T follicular helper cell (primary cell): ENCODE results near the gene BCAS3.
"Not testable (repeated sequence)": the region's sequence is repeated elsewhere in the genome, so short reads cannot be mapped to it uniquely, and the experiment has no call there.

Experiments used
- DNase-seq: peaks from one replicate; pipeline ENCODE4 v3.0.0-alpha.2; 2020; ENCODE audit warnings: low read depth

BCAS3 gene

GRCh38 chr17:60886731-60887613 is 209.3 kb downstream of the BCAS3 start:
- not testable (repeated sequence) for DNase-seq

DNA sequence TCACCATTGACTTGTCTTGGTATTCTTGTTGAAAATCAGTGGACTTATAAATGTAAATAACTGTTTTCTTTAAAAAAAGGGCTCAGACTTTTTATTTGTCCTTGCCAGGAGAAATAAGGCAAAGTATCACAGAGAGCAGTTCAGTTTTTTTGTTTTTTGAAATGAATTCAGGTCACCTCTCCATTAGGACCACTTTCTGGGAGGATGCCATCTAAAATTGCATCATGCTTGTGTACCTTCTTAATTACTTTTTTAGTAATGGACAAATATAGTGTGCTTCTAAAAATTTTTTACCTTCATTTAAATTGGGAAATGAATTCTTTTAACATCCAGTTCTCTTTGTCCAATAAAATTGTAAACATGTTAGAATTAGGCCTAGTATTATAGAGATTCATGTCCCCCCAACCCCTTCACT is 210.0 kb downstream of the BCAS3 start:
- no peak for DNase-seq

- DNase-seq = no peak
Observed at GRCh38 chr17:60888812-60889709, 211.4 kb downstream of the BCAS3 start.

DNA sequence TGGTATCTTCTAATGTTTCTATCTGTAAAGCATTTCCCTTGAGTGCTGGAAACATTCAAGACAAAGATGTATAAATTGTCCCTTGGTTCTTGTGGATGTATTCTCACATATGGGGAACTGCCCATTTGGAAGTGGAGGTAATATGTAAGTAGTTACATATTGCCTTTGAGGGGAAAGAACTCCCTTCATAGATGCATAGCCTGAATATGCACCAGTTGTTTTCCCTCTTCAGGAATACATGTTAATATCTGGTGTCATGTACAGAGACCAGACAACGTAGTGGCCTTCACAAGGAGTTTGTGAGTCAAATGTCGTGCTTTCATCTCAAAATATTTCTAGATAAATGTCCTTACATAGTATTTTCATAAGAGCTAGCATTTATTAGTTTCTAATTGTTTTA is 213.5 kb downstream of the BCAS3 start:
- no peak for DNase-seq

GRCh38 chr17:60893475-60893874 is 215.8 kb downstream of the BCAS3 start:
- DNase-seq = no peak

DNA sequence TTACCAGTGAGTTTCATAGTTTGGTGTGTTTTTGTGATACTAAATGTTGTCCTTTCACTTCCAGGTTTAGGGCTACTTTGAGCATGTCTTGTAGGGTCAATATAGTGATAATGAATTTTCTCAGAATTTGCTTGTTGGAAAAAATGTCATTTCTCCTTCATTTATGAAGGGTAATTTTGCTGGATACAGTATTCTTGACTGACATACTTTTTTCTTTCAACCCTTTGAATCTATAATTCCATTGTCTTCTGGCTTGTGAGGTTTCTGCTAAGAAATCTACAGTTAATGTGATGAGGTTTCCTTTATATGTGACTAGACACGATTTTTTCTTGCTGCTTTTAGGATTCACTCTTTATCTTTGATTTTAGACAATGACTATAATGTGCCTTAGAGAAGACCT is 219.3 kb downstream of the BCAS3 start:
- no peak for DNase-seq

DNA sequence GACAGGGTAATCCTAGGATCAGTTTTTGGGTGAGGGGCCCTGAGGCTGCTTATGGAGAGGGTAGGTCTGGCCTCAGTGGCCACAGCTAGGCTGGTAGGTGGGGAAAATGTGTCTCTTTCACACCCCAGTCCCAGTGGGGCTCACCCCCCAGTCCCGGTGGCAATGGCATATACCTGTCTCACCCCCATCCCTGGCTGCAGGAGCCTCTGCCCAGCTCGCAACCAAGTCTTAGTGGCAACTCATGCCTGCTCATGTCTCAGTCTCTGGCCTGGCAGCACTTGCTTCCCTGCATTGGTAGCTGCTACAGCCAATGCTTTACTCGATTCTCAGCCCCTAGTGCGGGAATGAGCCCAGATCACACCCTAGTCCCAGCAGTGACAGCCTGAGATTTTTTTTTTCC is 221.5 kb downstream of the BCAS3 start:
- DNase-seq = no peak

DNA sequence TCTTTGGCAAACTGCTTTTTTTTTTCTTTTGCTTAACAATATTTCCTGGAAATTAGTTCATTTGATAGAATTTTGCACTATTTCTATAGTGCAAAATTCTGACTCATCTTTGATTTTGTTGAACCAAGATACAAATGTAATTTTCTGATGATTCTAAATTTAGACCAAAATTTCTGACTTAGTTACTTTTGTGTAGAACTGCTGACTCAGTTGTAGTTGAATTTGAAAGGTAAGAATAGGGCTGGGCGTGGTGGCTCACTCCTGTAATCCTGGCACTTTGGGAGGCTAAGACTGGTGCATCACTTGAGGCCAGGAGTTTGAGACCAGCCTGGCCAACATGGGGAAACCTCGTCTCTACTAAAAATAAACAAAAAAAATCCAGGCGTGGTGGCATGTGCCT is 223.0 kb downstream of the BCAS3 start:
- no peak for DNase-seq

DNA sequence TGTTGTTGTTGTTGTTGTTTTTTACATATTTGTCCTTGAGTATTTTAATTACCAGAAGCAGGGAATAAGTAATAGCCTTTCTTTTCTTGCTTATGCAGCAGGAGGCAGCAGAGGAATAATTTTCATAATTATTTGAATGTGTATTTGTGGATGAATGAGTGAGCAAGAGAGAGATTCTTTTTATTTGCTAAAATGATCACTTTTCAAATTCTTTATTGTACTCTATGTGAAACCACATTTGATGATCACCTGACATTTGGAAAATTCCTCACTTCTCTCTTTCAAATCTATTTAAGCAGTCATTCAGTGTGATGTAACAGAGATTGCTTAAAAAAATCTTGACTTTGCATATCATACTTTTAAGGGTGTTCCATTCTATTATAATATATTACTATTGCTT is 223.6 kb downstream of the BCAS3 start:
- no peak for DNase-seq

DNA sequence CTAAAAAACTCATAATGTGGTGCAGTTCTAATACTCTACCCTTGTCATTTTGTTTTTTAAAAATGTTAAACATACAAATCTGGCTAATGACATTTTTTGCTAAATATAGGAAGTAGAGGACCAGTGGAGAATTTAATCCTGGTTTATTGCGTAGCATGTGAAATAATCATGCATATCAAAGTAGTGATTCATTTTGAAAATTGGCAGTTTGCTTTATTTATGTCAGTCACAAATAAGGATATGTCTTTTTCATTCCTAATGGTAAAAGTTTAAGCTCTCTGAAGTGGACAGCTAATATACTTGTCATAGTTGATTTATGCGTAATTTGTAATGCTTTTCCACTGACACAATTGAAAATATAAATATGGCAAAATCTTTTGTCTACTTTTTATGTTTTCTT is 224.2 kb downstream of the BCAS3 start:
- no peak for DNase-seq

DNA sequence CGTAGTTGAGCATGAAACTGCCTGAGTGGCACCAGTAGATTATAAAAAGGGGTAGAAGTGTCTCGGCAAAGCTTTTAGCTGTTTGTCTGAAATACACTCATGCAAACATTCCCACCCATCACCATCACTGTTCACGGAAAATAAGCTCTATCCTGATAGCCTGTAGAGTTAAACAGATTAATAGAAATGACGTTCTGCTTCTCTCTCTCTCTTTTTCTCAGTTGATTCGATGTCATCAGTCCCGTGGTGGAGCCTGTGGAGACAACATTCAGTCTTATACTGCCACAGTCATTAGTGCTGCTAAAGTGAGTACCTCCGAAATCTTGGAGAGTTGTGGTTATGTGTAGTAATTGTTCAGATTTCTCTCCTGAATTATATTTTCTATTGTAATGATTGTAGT is 224.7 kb downstream of the BCAS3 start:
- no peak for DNase-seq

DNA sequence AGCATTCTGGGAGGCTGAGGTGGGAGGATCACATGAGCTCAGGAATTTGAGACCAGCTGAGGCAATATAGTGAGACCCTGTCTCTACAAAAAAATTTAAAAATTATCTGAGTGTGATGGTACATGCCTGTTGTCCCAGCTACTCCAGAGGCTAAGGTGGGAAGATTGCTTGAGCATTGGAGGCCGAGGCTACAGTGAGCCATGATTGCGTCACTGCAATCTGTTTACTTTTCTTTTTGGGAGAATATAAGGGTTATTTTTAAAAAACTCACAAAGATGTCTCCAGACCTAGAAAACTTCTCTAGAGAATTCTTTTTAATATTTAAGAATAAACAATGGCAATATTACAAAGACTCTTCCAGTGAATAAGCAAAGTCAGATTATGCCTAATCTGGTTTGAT is 226.9 kb downstream of the BCAS3 start:
- no peak for DNase-seq

DNA sequence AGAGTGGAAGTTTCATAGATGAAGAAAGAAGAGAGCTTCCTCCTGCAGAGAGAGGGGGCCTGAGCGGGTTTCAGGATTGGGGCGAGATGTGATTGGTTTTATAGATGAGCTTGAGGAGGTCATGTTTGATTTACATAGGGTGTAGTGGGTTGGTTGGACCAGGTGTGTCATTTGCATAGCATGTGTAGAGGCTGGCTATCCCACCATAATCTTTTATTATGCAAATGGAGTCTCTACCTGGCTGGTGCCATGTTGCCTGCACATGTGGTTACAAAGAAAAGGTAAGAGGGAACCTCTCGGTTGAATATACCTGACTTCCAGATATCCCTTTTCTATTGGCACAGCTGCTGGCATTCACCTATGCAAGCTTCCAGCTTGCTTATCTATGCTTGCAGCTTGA is 228.1 kb downstream of the BCAS3 start:
- no peak for DNase-seq

DNA sequence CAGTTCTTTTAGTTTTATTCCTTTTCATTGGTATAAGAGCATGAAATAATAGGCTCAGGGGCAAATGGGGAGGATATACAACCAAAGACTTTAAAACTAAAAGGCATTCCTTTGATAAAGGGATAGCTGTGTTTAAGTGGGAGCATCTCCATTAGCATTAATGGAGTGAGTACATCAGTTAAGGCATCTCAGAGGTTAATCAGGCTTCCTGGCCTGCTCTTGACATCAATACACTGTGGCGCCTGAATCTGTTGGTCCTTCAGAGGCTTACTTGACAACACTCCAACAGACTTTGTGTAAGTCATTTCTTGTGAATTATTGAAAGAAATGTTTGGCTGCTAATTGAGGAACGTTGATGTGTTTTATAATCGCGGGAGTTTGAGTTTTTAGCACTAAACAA is 230.7 kb downstream of the BCAS3 start:
- DNase-seq = no peak

GRCh38 chr17:60909405-60909804 is 231.8 kb downstream of the BCAS3 start:
- DNase-seq = no peak

DNA sequence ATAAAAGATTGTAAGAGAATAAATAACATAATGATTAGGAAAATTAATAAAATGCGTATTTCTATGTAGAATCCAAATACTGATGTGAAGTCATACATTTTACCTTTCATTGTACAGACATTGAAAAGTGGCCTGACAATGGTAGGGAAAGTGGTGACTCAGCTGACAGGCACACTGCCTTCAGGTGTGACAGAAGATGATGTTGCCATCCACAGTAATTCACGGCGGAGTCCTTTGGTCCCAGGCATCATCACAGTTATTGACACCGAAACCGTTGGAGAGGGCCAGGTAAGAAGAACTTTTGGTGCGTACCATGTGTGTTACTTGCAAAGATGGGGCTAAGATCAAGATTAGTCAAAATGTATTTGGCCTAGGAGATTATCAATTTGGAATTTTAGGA is 232.8 kb downstream of the BCAS3 start:
- no peak for DNase-seq

DNA sequence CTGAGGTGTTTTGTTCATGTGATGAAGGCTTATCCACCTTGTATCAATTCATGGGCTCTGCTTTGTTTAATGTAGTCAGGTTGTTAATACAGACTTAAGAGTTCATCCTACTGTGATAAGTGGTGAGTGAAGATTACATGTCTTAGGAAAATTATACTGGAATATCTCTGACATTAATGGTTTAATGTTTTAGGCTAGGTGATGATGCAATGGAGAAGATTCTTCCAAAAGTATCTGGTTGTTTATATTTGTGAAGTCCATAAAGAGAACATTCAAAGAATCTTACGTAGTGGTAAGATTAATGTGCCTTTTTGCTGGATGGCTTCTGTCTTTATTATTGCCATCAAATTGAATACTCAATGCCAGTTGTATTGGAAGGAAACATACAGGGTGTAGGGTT is 236.4 kb downstream of the BCAS3 start:
- DNase-seq = no peak

GRCh38 chr17:60916043-60916442 is 238.4 kb downstream of the BCAS3 start:
- no peak for DNase-seq

DNA sequence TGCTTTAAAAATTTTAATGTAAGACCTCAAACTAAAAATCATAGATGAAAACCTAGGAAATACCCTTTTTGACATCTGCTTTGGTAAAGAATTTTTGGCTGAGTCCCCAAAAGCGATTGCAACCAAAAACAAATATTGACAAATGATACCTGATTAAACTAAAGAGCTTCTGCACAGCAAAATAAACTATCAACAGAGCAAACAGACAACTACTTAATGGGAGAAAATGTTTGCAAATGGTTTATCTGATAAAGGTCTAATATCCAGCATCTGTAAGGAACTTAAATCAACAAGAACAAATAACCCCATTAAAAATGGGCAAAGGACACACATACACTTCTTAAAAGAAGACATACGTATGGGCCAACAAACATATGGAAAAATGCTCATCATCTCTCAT is 242.5 kb downstream of the BCAS3 start:
- no peak for DNase-seq

- DNase-seq = no peak
Observed at GRCh38 chr17:60923000-60923399, 245.3 kb downstream of the BCAS3 start.

DNA sequence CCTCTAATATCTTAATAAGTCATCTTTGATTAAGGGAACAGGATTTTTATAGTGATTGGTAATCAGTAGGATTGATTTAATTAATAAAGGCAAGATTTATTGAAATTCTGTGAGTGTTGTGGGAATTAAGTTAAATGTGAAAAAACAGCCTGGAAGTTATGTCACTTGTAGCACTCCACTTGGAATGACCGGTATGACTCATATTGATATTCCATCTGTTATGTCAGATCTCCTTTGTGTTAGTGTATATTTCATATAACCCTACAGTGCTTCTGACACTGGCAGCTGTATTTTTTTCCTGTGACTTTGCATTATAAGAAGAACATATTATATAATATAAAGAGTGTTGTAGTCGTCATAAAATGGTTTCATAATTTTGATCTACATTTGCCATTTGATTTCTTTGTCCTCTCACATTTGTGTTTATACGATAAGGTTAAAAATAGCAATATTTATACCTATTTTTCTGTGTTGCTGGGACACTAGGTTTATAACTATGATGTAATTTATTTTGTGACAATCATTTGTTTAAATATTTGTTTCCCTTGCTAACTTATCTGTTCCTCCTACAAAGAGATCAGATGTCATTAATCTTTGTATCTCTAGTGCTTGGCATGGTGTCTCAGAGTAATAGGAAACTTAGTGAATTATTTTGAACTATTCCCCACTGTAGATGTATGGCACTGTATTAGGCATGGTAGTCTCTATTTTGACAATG is 249.0 kb downstream of the BCAS3 start:
- DNase-seq = no peak

DNA sequence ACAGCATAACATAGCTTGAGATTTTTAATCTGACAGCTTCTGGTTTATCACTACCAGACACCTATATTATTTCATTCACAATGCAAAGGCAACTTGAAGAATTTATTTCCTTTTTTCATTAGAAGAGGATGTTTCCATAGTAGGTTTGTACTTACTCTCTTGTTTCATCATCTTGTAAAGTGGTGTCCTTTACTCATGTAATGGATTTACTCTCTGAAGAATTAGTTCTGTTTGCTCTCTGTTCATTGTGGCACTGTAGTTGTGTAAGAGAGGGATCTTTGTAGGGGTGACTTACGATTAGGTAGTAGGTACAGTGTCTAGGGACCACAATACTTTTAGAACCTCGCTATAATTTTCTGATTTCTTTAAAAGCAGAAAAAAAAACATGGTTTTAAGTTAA is 256.1 kb downstream of the BCAS3 start:
- DNase-seq = no peak
